ENCODE data around the gene TBX19. TPM values are rescaled to one million over a fixed set of nuclear protein-coding genes. Genes with fewer than 3 reads are reported as not detected.

TBX19 gene
- total and polyA plus RNA-seq, 3 donors from 2014 or later = 1.9 to 2.7 (median 2.7) TPM

- Histone ChIP-seq H3K4me1 (no peaks in the 10 kb centered on the region), H3K36me3 (ENCODE audit: low read depth, missing control alignments) (no peaks in the 10 kb centered on the region), H3K27ac (no peak overlapping the region), H3K27me3 (no peaks in the 10 kb centered on the region), H3K4me3 (no peak overlapping the region), H3K9me3 (no peaks in the 10 kb centered on the region)
- intact Hi-C loops (cut with DNase I; ENCODE audit: low total_unique reads) = no loop called here
- TF ChIP-seq POLR2A (IDR thresholded peaks at IDR 0.05) (no peak), CTCF (IDR thresholded peaks at IDR 0.05) (no peak)
- 73 to 89% methylated on average over 5 to 15 of the region's 15 CpGs for WGBS, 2 donors
- DNase-seq = no peak
These were observed 10.7 kb downstream of the TBX19 start for GRCh38 chr1:168291222-168291837.

- 86% methylated on average over 1 of the region's 1 CpG for WGBS, 2 donors
- intact Hi-C loops (cut with DNase I; ENCODE audit: low total_unique reads) = no loop called here
- H3K9me3 ChIP-seq = no peaks in the 10 kb centered on the region
- H3K4me1 ChIP-seq = no peaks in the 10 kb centered on the region
- no peak overlapping the region for H3K4me3 ChIP-seq
- TF ChIP-seq CTCF (IDR thresholded peaks at IDR 0.05) (no peak), POLR2A (IDR thresholded peaks at IDR 0.05) (no peak)
- no peak for DNase-seq
- no peaks in the 10 kb centered on the region for H3K36me3 ChIP-seq (ENCODE audit: low read depth, missing control alignments)
- no peak overlapping the region for H3K27ac ChIP-seq
- no peaks in the 10 kb centered on the region for H3K27me3 ChIP-seq
These were observed 12.7 kb downstream of the TBX19 start for GRCh38 chr1:168293356-168293755.

- H3K4me1 ChIP-seq = no peaks in the 10 kb centered on the region
- H3K9me3 ChIP-seq = no peaks in the 10 kb centered on the region
- DNase-seq = no peak
- no peak overlapping the region for H3K4me3 ChIP-seq
- H3K27me3 ChIP-seq = no peaks in the 10 kb centered on the region
- TF ChIP-seq CTCF (IDR thresholded peaks at IDR 0.05) (no peak), POLR2A (IDR thresholded peaks at IDR 0.05) (no peak)
- no peak overlapping the region for H3K27ac ChIP-seq
- 90 to 93% methylated on average over 8 of the region's 8 CpGs for WGBS, 2 donors
- H3K36me3 ChIP-seq (ENCODE audit: low read depth, missing control alignments) = no peaks in the 10 kb centered on the region
- intact Hi-C loops (cut with DNase I; ENCODE audit: low total_unique reads) = no loop called here
These were observed 14.9 kb downstream of the TBX19 start for GRCh38 chr1:168295411-168296114.

- DNase-seq = no peak
- TF ChIP-seq CTCF (IDR thresholded peaks at IDR 0.05) = no peak
- no peak for TF ChIP-seq POLR2A (IDR thresholded peaks at IDR 0.05)
- Histone ChIP-seq H3K27ac (no peak overlapping the region), H3K9me3 (no peaks in the 10 kb centered on the region), H3K36me3 (ENCODE audit: low read depth, missing control alignments) (no peaks in the 10 kb centered on the region), H3K4me3 (no peak overlapping the region), H3K4me1 (peaks cover 3% of the 10 kb centered on the region), H3K27me3 (no peaks in the 10 kb centered on the region)
- intact Hi-C loops (cut with DNase I; ENCODE audit: low total_unique reads) = no loop called here
- 83 to 85% methylated on average over 7 of the region's 7 CpGs for WGBS, 2 donors
These were observed 16.5 kb downstream of the TBX19 start for GRCh38 chr1:168297019-168297730.

All from testis (tissue), 3 donors.